ENCODE measurements around the gene KDM4C.

- TF ChIP-seq RAD21 (IDR thresholded peaks at IDR 0.05; ENCODE audit: low read depth) (no peak), ZBTB7A (IDR thresholded peaks at IDR 0.05; ENCODE audit: low read depth) (no peak), TCF12 (IDR thresholded peaks at IDR 0.05; ENCODE audit: low read depth) (no peak), YY1 (IDR thresholded peaks at IDR 0.05; ENCODE audit: low read depth) (no peak), TAF1 (IDR thresholded peaks at IDR 0.05; ENCODE audit: low read depth) (no peak), FOXM1 (IDR thresholded peaks at IDR 0.05; ENCODE audit: borderline replicate concordance, low read depth) (no peak)
- TF ChIP-seq, protein P1, sequence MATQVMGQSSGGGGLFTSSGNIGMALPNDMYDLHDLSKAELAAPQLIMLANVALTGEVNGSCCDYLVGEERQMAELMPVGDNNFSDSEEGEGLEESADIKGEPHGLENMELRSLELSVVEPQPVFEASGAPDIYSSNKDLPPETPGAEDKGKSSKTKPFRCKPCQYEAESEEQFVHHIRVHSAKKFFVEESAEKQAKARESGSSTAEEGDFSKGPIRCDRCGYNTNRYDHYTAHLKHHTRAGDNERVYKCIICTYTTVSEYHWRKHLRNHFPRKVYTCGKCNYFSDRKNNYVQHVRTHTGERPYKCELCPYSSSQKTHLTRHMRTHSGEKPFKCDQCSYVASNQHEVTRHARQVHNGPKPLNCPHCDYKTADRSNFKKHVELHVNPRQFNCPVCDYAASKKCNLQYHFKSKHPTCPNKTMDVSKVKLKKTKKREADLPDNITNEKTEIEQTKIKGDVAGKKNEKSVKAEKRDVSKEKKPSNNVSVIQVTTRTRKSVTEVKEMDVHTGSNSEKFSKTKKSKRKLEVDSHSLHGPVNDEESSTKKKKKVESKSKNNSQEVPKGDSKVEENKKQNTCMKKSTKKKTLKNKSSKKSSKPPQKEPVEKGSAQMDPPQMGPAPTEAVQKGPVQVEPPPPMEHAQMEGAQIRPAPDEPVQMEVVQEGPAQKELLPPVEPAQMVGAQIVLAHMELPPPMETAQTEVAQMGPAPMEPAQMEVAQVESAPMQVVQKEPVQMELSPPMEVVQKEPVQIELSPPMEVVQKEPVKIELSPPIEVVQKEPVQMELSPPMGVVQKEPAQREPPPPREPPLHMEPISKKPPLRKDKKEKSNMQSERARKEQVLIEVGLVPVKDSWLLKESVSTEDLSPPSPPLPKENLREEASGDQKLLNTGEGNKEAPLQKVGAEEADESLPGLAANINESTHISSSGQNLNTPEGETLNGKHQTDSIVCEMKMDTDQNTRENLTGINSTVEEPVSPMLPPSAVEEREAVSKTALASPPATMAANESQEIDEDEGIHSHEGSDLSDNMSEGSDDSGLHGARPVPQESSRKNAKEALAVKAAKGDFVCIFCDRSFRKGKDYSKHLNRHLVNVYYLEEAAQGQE (IDR thresholded peaks at IDR 0.05; ENCODE audit: low read depth) = no peak
- TF ChIP-seq, protein P2, sequence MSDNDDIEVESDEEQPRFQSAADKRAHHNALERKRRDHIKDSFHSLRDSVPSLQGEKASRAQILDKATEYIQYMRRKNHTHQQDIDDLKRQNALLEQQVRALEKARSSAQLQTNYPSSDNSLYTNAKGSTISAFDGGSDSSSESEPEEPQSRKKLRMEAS (IDR thresholded peaks at IDR 0.05) = no peak
These were observed 250.6 kb downstream of the KDM4C start for GRCh38 chr9:7008411-7008810.
